IMR-90 (cell line): Measurements from ENCODE around the gene HEYL. TPM values are rescaled to one million over a fixed set of nuclear protein-coding genes. Genes with fewer than 3 reads are reported as not detected.

Source experiments
- FOS ChIP-seq: fragments of 150-350 bp; IDR thresholded peaks from 2 replicates; pipeline ENCODE4 v1.6.1; 2016; ENCODE audit warnings: low read depth, low read length
- polyA plus RNA-seq, 3 experiments: library from polyadenylated mRNA; depleted of rRNA; stranded (reverse); fragments of >200 nt; gene quantifications; 2 replicates each; pipeline ENCODE4 v1.2.3, GENCODE V29; 2012; ENCODE audit warnings: low replicate concordance in 1 of 3
- total RNA-seq: library from RNA; depleted of rRNA; stranded (reverse); fragments of >200 nt; gene quantifications from 2 replicates; pipeline ENCODE4 v1.2.3, GENCODE V29; 2012
- TF ChIP-seq, protein P1 (sequence below): fragments of 150-350 bp; IDR thresholded peaks from 2 replicates; pipeline ENCODE4 v1.6.1; 2016; ENCODE audit warnings: low read depth, mild to moderate bottlenecking, low read length, moderate library complexity, borderline replicate concordance

HEYL gene
- total and polyA plus RNA-seq, 2 of the 4 experiments (the other 2 are of a cell fraction): 0.02 TPM; not detected in 1

DNA sequence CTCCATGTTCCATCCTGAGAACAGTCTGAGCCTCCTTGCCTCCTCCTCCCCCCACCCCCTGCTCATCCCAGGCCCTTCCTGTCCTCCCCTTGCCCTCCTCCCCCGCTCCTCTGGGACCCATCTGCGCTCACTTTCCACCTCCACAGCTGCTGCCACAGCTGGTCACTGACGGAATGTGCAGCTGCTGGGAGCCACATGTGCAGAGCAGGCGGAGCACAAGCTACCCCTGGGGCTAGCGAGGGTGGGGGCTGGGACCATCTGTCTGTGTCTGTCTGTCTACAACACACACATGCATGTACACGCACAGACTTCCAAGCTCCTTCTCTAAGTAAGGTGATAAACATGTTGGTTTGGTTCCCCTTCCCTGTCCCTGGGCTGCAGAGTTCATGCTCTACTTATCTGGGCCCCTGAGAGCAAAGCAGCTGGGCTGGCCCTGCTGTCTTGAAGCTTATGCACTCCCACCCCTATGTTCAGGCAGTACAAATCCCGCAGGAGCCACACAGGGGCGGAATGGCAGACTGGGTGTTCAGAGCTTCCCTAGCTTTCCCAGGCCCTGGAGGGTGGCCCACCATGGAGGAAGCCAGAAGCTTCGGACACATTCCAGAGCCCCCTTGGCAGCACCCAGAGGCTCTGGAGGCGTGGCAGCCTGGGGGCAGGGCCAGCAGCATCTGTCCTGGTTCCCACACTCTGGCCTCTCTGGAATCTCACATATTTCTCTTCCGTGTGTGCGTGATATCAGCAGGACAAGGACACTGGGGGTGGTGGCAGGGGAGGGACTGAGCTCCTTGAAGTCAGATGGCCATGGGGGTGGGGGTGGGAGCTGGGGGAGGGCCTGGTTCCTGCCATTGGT lies 7.0 kb upstream of the HEYL start (continued):
- TF ChIP-seq, protein P1, sequence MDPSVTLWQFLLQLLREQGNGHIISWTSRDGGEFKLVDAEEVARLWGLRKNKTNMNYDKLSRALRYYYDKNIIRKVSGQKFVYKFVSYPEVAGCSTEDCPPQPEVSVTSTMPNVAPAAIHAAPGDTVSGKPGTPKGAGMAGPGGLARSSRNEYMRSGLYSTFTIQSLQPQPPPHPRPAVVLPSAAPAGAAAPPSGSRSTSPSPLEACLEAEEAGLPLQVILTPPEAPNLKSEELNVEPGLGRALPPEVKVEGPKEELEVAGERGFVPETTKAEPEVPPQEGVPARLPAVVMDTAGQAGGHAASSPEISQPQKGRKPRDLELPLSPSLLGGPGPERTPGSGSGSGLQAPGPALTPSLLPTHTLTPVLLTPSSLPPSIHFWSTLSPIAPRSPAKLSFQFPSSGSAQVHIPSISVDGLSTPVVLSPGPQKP: no peak
- TF ChIP-seq FOS: no peak
